Panc1 (cell line): ENCODE measurements around the gene STARD5. TPM values are rescaled to one million over a fixed set of nuclear protein-coding genes. Genes with fewer than 3 reads are reported as not detected.

Experiments used
- ATAC-seq: fragments of 200-7000 bp; cut with Tn5 transposase; 2 replicates; pipeline ENCODE4 v1.9.1; 2020; ENCODE audit warnings: mild to moderate bottlenecking, moderate library complexity
- BruUV-seq: library from RNA; stranded (reverse); fragments of 400-500 nt; replicated peaks from 2 replicates; lab custom pipeline; 2021; lab: Mats Ljungman, UMichigan
- CTCF ChIA-PET: fragments of 300-600 bp; sonication (Branson Sonifier 250); formaldehyde crosslinking; loops from one replicate; lab custom pipeline; 2022; ENCODE audit warnings: antibody characterized with exemption; lab: Charles Lee
- POLR2A ChIA-PET: fragments of 300-600 bp; sonication (Branson Sonifier 250); formaldehyde crosslinking; loops from one replicate; lab custom pipeline; 2022; ENCODE audit warnings: antibody characterized with exemption; lab: Charles Lee
- DNase-seq: peaks from one replicate; pipeline ENCODE4 v3.0.0-alpha.2; 2010; ENCODE audit warnings: low read depth, low spot score
- H3K27ac ChIP-seq: 2 replicates; pipeline ENCODE4 v1.5.1; 2011; ENCODE audit warnings: mild to moderate bottlenecking, low read length, inconsistent platforms
- H3K27me3 ChIP-seq: fragments of 200-500 bp; sonication (Bioruptor generic); 2 replicates; pipeline ENCODE4 v1.6.0; 2014; ENCODE audit warnings: low read length, inconsistent platforms; ENCODE audit not compliant: control insufficient read depth, insufficient read depth
- H3K36me3 ChIP-seq: fragments of 200-500 bp; sonication (Bioruptor generic); 2 replicates; pipeline ENCODE4 v1.5.1; 2014; ENCODE audit warnings: inconsistent platforms, mild to moderate bottlenecking, low read length, moderate library complexity; ENCODE audit not compliant: control insufficient read depth, insufficient read depth
- H3K4me1 ChIP-seq: 2 replicates; pipeline ENCODE4 v1.5.1; 2011; ENCODE audit warnings: inconsistent platforms, mild to moderate bottlenecking, low read length, moderate library complexity; ENCODE audit not compliant: control insufficient read depth, insufficient read depth
- H3K4me3 ChIP-seq, 2 experiments: 2 replicates each; pipeline ENCODE4 v1.5.1; 2011 to 2012; ENCODE audit warnings: low read depth in 2 of 2, low read length in 2 of 2, mild to moderate bottlenecking in 2 of 2, inconsistent platforms in 1 of 2, moderate library complexity in 1 of 2
- H3K9me3 ChIP-seq: fragments of 200-500 bp; sonication (Bioruptor generic); 2 replicates; pipeline ENCODE4 v1.5.1; 2014; ENCODE audit warnings: low read depth, mild to moderate bottlenecking, inconsistent platforms, low read length, moderate library complexity; ENCODE audit not compliant: control insufficient read depth, insufficient read depth
- POLR2AphosphoS5 ChIP-seq: IDR thresholded peaks from 2 replicates; pipeline ENCODE4 v1.6.1; 2012; ENCODE audit warnings: mild to moderate bottlenecking, low read depth, low read length, moderate library complexity
- SIN3A ChIP-seq: IDR thresholded peaks from 2 replicates; pipeline ENCODE4 v1.6.1; 2012; ENCODE audit warnings: low read depth, mild to moderate bottlenecking, low read length, moderate library complexity, borderline replicate concordance; ENCODE audit not compliant: insufficient read depth
- TCF7L2 ChIP-seq: IDR thresholded peaks from 2 replicates; pipeline ENCODE4 v1.6.1; 2011; ENCODE audit warnings: mild to moderate bottlenecking, low read depth, low read length, inconsistent platforms
- in situ Hi-C: cut with HindIII; loops from 2 replicates; pipeline ENCODE4 v1.10.0; 2016; ENCODE audit warnings: low sequenced_read_pairs, low pct_unique_long_range_greater_than_20kb
- intact Hi-C: fragments of 100-400 bp; cut with micrococcal nuclease; formaldehyde crosslinking; loops from one replicate; pipeline ENCODE4 v1.10.0; 2022; ENCODE audit not compliant: unreplicated experiment
- total RNA-seq: library from RNA; stranded (reverse); gene quantifications from one replicate; pipeline ENCODE4 v1.2.1, GENCODE V29; 2021; ENCODE audit not compliant: unreplicated experiment
- TF ChIP-seq, protein P1 (sequence below), 2 experiments: IDR thresholded peaks; 2 replicates each; pipeline ENCODE4 v1.6.1; 2011 to 2012; ENCODE audit warnings: low read depth in 2 of 2, control low read depth in 1 of 2, low read length in 1 of 2, mild to moderate bottlenecking in 1 of 2, moderate library complexity in 1 of 2; ENCODE audit not compliant: insufficient read depth in 1 of 2
- TF ChIP-seq, protein P2 (sequence below): fragments of 450-650 bp; IDR thresholded peaks from 2 replicates; pipeline ENCODE4 v1.5.1; 2017; ENCODE audit warnings: mild to moderate bottlenecking

The STARD5 gene
- total RNA-seq, 1 experiment from 2014 or later = 2.9 TPM

DNA sequence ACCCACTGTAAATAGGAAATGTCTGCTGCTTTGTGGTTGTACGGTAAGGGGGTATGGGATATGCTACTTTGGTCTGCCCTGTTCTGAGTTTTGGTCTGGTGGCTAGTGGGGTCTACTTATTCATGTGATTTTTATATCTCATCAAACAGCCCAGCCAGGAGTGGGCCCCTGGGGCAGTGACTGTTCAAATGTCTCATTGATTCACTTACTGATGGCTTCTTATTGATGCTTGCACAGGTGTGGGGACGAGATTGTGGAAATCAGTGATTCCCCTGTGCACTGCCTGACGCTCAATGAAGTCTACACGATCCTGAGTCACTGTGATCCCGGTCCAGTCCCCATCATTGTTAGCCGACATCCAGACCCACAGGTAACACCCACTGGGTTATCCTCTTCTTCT lies 38.5 kb downstream of the STARD5 start:
- TF ChIP-seq, protein P1, sequence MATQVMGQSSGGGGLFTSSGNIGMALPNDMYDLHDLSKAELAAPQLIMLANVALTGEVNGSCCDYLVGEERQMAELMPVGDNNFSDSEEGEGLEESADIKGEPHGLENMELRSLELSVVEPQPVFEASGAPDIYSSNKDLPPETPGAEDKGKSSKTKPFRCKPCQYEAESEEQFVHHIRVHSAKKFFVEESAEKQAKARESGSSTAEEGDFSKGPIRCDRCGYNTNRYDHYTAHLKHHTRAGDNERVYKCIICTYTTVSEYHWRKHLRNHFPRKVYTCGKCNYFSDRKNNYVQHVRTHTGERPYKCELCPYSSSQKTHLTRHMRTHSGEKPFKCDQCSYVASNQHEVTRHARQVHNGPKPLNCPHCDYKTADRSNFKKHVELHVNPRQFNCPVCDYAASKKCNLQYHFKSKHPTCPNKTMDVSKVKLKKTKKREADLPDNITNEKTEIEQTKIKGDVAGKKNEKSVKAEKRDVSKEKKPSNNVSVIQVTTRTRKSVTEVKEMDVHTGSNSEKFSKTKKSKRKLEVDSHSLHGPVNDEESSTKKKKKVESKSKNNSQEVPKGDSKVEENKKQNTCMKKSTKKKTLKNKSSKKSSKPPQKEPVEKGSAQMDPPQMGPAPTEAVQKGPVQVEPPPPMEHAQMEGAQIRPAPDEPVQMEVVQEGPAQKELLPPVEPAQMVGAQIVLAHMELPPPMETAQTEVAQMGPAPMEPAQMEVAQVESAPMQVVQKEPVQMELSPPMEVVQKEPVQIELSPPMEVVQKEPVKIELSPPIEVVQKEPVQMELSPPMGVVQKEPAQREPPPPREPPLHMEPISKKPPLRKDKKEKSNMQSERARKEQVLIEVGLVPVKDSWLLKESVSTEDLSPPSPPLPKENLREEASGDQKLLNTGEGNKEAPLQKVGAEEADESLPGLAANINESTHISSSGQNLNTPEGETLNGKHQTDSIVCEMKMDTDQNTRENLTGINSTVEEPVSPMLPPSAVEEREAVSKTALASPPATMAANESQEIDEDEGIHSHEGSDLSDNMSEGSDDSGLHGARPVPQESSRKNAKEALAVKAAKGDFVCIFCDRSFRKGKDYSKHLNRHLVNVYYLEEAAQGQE (IDR thresholded peaks at IDR 0.05; ENCODE audit: insufficient read depth in 1 of 2, low read depth in 2 of 2, low read length in 1 of 2) = no peak
- TF ChIP-seq SIN3A (no peak), POLR2AphosphoS5 (no peak), TCF7L2 (no peak)
- TF ChIP-seq, protein P2, sequence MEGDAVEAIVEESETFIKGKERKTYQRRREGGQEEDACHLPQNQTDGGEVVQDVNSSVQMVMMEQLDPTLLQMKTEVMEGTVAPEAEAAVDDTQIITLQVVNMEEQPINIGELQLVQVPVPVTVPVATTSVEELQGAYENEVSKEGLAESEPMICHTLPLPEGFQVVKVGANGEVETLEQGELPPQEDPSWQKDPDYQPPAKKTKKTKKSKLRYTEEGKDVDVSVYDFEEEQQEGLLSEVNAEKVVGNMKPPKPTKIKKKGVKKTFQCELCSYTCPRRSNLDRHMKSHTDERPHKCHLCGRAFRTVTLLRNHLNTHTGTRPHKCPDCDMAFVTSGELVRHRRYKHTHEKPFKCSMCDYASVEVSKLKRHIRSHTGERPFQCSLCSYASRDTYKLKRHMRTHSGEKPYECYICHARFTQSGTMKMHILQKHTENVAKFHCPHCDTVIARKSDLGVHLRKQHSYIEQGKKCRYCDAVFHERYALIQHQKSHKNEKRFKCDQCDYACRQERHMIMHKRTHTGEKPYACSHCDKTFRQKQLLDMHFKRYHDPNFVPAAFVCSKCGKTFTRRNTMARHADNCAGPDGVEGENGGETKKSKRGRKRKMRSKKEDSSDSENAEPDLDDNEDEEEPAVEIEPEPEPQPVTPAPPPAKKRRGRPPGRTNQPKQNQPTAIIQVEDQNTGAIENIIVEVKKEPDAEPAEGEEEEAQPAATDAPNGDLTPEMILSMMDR = no peak
- H3K4me1 ChIP-seq = no peaks in the 10 kb centered on the region
- DNase-seq (no peak), ATAC-seq (no peak)
- H3K27ac ChIP-seq = no peak overlapping the region
- in situ Hi-C loops (no loop called here), intact Hi-C loops (no loop called here)
- H3K36me3 ChIP-seq = no peaks in the 10 kb centered on the region
- no peak overlapping the region for H3K4me3 ChIP-seq
- H3K9me3 ChIP-seq = no peaks in the 10 kb centered on the region
- H3K27me3 ChIP-seq = 0 out of 2 replicates have a peak, but pooled peaks cover 3% of the 10 kb centered on the region
- POLR2A ChIA-PET = no interaction called here
- CTCF ChIA-PET = no interaction called here
- BruUV-seq = no TSS peak

DNA sequence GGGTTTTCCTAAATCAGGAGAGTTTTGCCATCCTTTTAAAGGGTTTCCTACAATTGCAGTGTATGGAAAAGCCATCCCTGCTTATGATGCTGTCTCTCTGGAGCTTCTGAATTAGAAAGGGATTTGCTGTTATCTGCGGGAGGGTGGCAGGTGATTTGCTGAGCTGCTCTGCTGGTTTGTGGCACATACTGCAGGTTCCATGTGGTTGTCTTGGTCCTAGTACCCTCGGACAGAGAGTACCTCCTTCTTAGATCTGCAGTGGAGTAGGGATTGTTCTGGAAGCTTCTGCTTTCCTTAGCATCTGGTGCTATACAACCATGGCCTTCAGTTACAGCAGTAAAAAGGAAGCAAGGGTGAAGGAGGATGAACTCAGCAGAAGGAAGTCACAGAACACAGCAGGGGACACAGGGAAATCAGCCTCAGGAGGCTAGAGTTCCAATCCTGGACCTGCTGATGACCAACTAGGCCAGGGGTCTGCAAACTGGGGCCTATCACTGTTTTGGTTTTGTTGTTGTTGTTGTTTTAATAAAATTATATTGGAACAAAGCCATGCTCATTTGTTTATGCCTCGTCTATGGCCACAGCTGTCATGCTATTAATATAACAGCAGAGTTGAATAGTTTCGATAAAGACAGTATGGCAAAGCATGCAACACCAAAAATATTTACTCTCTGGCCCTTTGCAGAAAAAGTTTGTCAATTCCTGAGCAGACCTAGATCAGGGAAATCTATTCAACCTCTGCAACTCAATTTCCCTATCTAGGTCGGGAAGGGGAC lies 39.5 kb downstream of the STARD5 start:
- POLR2A ChIA-PET = no interaction called here
- intact Hi-C loops = no loop called here
- BruUV-seq = no TSS peak
- ATAC-seq (no peak), DNase-seq (no peak)
- in situ Hi-C loops = no loop called here
- CTCF ChIA-PET = interaction anchor here (0.9 kb wide), 1 partner anchor 113 kb away, joined by 7 read pairs; no protein-coding TSS in a partner anchor
- H3K27me3 ChIP-seq = 0 out of 2 replicates have a peak, but pooled peaks cover 3% of the 10 kb centered on the region
- no peaks in the 10 kb centered on the region for H3K36me3 ChIP-seq
- no peaks in the 10 kb centered on the region for H3K4me1 ChIP-seq
- H3K4me3 ChIP-seq = no peak overlapping the region
- no peak overlapping the region for H3K27ac ChIP-seq
- no peak for TF ChIP-seq TCF7L2
- TF ChIP-seq, protein P2 = no peak
- TF ChIP-seq, protein P1 (IDR thresholded peaks at IDR 0.05; ENCODE audit: insufficient read depth in 1 of 2, low read depth in 2 of 2, low read length in 1 of 2) = no peak
- no peak for TF ChIP-seq POLR2AphosphoS5
- TF ChIP-seq SIN3A = no peak
- H3K9me3 ChIP-seq = no peaks in the 10 kb centered on the region
